HCT116 (cell line): ENCODE data around the gene PRPH2.

ENCODE experiments used
- SP1 ChIP-seq: IDR thresholded peaks from 2 replicates; pipeline ENCODE4 v1.6.1; 2012; ENCODE audit warnings: low read depth
- TF ChIP-seq, protein P1 (sequence below): IDR thresholded peaks from 2 replicates; pipeline ENCODE4 v1.6.1; 2012; ENCODE audit warnings: low read depth

DNA sequence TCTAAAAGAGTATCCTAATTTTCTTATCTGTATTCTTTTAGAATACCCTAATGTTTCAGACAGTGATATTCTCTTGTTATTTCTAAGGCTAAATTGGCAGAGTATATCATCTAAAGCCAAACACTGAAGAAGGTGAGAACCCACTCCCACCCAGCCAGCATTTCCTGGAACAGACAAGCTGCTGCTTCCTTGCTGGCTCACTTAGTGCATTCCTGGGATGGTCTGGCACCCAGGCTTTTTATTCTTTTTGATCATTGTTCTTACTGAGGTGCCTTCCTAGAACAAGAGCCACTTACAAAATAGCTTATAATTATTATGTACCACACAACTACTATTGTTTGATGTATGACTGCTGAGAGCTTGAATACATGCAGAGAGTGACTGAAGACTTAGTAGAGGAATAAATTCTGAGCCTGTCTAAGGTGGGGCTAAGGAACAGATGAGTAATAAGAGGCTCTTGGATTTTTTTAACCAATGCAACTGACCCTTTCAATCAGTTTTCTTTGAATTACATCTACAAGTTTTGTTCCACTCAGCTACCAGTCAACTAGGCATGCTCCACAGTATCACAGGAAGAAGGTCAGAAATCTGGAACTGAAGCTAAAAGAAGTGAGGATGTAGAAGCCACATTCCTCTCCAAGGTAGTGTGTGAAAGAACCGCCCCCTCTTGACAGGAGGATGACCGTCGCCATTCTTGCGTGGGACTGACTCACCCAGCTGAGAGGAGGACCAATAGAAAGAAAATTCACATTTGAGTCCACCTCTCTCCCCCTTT, 30.1 kb downstream of the PRPH2 start:
- TF ChIP-seq, protein P1, sequence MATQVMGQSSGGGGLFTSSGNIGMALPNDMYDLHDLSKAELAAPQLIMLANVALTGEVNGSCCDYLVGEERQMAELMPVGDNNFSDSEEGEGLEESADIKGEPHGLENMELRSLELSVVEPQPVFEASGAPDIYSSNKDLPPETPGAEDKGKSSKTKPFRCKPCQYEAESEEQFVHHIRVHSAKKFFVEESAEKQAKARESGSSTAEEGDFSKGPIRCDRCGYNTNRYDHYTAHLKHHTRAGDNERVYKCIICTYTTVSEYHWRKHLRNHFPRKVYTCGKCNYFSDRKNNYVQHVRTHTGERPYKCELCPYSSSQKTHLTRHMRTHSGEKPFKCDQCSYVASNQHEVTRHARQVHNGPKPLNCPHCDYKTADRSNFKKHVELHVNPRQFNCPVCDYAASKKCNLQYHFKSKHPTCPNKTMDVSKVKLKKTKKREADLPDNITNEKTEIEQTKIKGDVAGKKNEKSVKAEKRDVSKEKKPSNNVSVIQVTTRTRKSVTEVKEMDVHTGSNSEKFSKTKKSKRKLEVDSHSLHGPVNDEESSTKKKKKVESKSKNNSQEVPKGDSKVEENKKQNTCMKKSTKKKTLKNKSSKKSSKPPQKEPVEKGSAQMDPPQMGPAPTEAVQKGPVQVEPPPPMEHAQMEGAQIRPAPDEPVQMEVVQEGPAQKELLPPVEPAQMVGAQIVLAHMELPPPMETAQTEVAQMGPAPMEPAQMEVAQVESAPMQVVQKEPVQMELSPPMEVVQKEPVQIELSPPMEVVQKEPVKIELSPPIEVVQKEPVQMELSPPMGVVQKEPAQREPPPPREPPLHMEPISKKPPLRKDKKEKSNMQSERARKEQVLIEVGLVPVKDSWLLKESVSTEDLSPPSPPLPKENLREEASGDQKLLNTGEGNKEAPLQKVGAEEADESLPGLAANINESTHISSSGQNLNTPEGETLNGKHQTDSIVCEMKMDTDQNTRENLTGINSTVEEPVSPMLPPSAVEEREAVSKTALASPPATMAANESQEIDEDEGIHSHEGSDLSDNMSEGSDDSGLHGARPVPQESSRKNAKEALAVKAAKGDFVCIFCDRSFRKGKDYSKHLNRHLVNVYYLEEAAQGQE = no peak
- TF ChIP-seq SP1 = peak; percentile 39
